GM13977 (cell line): Measurements from ENCODE around the gene ALDH1A1.

Source experiments
- DNase-seq: peaks from one replicate; pipeline ENCODE4 v3.0.0; 2012; ENCODE audit warnings: low spot score
- in situ Hi-C: fragments of 300-500 bp; cut with MboI; formaldehyde crosslinking; loops from one replicate; pipeline ENCODE4 v1.12.0; 2022; ENCODE audit warnings: low sequenced_read_pairs, low pct_unique_long_range_greater_than_20kb, mixed read lengths, inconsistent platforms; ENCODE audit not compliant: unreplicated experiment
- TF ChIP-seq, protein P1 (sequence below): IDR thresholded peaks from 2 replicates; pipeline ENCODE4 v1.5.1; 2012; ENCODE audit warnings: mild to moderate bottlenecking, control low read depth; ENCODE audit not compliant: insufficient read depth; ENCODE audit errors: extremely low read depth, missing control alignments

Gene ALDH1A1

DNA sequence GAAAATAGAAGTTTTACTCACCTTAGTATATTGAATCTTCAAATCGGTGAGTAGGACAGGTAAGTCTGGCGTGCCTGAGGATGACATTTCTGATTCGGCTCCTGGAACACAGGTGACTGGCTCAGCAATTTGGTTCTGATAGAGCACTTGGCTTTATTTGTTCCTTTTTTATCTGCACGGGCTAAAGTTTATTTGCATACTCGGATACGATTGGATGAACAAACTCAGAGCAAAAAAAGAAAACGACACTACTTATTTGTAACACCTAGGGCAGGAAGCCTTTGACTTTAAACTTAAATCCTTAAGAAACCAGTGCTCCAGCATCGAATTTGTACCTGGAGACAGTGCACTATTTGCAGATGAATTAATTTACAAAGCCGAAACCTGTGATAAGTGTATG lies at the start of gene ALDH1A1:
Gene ALDH1A1 (minus strand): TSS at position 140 of the 400 bp plus-strand sequence. CDS start 53 bp downstream, at position 87.
- in situ Hi-C loops, result no loop called here
- TF ChIP-seq, protein P1, sequence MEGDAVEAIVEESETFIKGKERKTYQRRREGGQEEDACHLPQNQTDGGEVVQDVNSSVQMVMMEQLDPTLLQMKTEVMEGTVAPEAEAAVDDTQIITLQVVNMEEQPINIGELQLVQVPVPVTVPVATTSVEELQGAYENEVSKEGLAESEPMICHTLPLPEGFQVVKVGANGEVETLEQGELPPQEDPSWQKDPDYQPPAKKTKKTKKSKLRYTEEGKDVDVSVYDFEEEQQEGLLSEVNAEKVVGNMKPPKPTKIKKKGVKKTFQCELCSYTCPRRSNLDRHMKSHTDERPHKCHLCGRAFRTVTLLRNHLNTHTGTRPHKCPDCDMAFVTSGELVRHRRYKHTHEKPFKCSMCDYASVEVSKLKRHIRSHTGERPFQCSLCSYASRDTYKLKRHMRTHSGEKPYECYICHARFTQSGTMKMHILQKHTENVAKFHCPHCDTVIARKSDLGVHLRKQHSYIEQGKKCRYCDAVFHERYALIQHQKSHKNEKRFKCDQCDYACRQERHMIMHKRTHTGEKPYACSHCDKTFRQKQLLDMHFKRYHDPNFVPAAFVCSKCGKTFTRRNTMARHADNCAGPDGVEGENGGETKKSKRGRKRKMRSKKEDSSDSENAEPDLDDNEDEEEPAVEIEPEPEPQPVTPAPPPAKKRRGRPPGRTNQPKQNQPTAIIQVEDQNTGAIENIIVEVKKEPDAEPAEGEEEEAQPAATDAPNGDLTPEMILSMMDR, result no peak
- no peak for DNase-seq

DNA sequence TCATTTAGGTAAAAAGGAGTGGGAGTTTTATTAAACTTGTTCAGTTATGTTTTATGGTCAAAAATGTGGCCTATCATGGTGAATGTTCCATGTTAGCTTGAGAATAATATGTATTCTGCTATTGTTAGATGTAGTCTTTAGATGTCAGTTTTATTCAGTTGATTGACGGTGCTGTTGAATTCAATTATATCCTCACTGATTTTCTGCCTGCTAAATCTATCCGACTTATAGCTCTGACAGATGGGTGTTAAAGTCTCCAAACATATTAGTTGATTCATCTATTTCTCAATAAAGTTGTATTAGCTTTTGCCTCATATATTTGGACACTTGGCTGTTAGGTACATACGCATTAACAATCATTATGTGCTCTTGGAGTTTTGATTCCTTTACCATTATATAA lies 49.0 kb upstream of the ALDH1A1 start:
- DNase-seq, result no peak
- TF ChIP-seq, protein P1, result no peak
- in situ Hi-C loops, result no loop called here

DNA sequence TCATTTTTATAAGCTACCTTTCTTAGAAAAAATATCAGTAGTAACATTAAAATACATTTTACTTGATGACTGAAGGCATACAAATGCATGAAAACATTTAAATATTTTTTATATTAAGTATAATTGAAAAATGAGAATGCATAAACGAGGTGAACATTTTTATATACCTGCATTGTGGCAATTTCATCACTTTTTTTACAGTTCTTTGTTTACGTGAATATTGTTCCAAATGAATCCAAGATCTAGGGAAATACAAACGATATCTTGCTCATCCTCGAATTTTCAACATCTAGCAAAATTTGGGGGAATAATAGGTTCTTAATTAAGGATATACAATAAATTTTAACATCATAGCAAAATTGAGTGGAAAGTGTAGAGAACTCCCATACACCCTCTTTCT lies 45.5 kb upstream of the ALDH1A1 start:
- TF ChIP-seq, protein P1, result no peak
- no peak for DNase-seq
- in situ Hi-C loops, result no loop called here

DNA sequence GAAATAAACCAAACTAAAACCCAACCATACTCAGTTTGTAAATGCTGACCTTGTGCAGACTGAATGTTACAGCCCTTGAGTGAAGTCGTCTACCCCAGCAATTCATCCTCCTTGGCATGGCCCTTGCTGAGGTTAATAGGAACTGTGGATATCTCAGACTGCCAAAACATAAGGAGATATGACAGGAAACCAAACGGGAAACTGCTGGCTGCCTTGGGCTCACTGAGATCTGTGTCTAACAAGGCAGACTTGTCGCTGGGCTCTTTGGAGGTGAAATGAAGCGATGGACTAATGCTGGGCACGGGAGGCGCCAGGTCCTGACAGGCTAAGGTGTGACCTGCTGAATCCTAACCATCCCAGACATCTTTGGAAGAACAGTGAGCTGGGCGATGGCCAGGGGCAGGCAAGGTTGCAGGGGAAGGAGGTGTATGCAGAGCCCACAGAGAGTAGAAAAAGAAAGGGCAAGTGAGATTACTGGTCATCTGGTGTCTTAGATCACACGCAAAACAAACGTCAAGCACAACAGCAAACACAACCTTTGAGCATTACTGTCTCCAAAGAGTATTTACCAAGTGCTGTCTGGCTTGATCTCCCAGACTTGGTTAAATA lies 44.6 kb upstream of the ALDH1A1 start:
- no peak for DNase-seq
- in situ Hi-C loops, result no loop called here
- TF ChIP-seq, protein P1, result no peak

DNA sequence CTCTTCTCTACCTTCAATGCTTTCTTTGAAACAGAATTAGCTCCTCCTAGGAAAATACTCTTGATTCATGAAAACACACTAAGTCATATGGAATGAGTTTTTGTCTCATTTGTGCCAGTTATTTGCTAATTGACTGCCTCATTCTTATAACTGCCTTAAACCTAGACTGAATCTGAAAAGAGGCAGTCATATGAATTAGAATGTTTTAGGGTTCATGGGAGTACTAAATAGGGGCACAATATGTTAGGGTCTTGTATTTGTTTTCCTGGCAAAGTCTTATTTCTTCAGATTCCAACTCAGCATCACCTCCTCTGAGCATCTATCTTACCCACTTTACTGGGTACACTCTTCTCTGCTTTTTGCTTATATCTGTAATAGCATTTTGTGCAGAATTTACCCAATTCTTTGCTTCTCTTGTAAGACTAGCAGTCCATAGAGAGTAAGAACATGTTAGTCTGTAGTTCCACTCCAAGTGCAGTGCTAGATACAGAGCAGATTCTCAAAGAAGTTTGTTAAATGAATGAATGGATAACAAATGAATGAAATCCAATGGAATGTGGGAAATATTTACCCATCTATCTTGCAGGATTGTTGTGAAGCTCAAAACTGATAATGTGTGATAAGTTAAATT lies 43.9 kb upstream of the ALDH1A1 start:
- TF ChIP-seq, protein P1, result no peak
- DNase-seq, result no peak
- in situ Hi-C loops, result no loop called here

DNA sequence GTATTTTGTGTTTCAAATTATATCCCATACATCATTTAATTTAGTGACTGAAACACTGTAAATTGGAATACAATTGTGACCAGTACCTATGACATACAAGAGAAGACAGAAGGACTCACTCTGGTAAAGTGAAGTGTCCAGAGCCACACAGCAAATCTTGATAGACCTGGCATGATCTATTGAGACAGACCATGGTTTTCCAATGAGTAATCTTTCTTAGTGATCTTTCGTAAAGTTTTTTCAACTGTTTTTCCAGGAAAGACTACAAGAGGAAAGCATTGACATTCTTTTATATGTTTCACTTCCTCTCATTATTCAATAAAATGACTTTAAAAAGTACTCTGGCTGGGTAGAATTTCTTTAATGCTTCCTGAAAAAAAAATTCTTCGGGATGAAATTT lies 43.3 kb upstream of the ALDH1A1 start:
- in situ Hi-C loops, result no loop called here
- DNase-seq, result no peak
- TF ChIP-seq, protein P1, result no peak
